NCI-H774 (cell line): Measurements from ENCODE around the gene SNED1.

Source experiments
- DNase-seq: peaks from one replicate; lab custom pipeline; 2025; lab: John Stamatoyannopoulos, UW

The SNED1 gene

GRCh38 chr2:240992572-240993291 is 5.7 kb upstream of the SNED1 start:
- DNase-seq = no peak

GRCh38 chr2:240993446-240994170 is 4.8 kb upstream of the SNED1 start:
- no peak for DNase-seq

- no peak for DNase-seq
Measured at GRCh38 chr2:240994171-240994896, 4.1 kb upstream of the SNED1 start.

- no peak for DNase-seq
Measured at GRCh38 chr2:240995041-240996021, 3.1 kb upstream of the SNED1 start.

GRCh38 chr2:240996161-240996833 is 2.1 kb upstream of the SNED1 start:
- DNase-seq = no peak

- DNase-seq = no peak
Measured at GRCh38 chr2:240996834-240997140, 1.6 kb upstream of the SNED1 start.

- no peak for DNase-seq
Measured at GRCh38 chr2:240997141-240997855, 1.1 kb upstream of the SNED1 start.

- DNase-seq = no peak
Measured at GRCh38 chr2:240998706-240998994, 232 bp downstream of the SNED1 start.

GRCh38 chr2:240998995-240999791 is 775 bp downstream of the SNED1 start:
- no peak for DNase-seq

GRCh38 chr2:240999873-241000541 is 1.6 kb downstream of the SNED1 start:
- no peak for DNase-seq

- DNase-seq = peak; percentile 69
Measured at GRCh38 chr2:241000831-241001321, 2.5 kb downstream of the SNED1 start.

- no peak for DNase-seq
Measured at GRCh38 chr2:241001413-241002274, 3.2 kb downstream of the SNED1 start.

GRCh38 chr2:241002275-241003046 is 4.0 kb downstream of the SNED1 start:
- no peak for DNase-seq

GRCh38 chr2:241003047-241003360 is 4.6 kb downstream of the SNED1 start:
- no peak for DNase-seq

GRCh38 chr2:241003369-241003768 is 5.0 kb downstream of the SNED1 start:
- DNase-seq = no peak

GRCh38 chr2:241003830-241004564 is 5.6 kb downstream of the SNED1 start:
- DNase-seq = no peak

- no peak for DNase-seq
Measured at GRCh38 chr2:241005569-241005968, 7.2 kb downstream of the SNED1 start.
